HG02763 (cell line): Measurements from ENCODE around the gene SPOPL.
"Not testable (repeated sequence)": the region's sequence is repeated elsewhere in the genome, so short reads cannot be mapped to it uniquely, and the experiment has no call there.

ENCODE experiments used
- ATAC-seq: cut with Tn5 transposase; IDR thresholded peaks from one replicate; pipeline ENCODE4 v1.9.1; 2021; ENCODE audit warnings: mild to moderate bottlenecking, moderate library complexity; ENCODE audit not compliant: unreplicated experiment

The SPOPL gene

DNA sequence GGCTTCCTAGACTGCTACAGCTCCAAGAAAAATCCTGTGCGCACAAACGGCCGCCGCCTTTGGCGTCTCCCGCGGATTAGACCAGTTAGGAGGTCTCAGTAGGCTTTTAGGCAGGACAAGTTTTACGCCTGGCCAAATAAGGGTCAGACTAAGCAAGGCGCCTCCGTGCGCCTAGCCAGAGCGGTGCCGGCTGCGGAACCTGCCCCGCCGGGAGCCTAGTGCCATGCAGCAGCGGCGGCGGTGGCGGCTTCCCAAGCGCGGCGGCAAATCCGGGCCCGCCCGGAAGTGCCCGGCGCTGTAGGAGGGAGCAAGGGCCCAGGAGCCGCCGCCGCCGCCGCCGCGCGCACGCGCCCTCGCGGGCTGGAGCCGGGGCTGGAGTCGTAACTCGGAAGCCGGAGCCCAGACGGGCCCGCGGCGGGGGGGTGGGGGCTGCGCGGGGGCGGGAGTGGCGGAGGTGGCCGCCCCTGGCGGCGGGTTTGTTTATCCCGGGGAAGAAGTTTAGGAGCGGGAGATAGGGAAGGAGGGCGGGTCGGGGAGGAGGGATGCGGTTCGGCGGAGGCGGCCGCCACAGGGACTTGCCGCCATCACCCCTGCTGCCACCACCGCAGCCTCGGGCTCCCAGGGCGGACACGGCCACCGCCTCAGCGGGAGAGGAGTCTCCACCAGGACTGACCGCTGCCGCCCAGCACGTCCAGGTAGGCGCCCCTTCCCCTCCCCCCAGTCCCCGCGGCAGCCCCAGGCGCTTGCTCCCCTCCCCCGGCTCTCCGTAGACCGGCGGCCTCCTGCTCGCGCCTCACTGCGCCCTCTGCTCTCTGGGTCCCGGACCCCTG lies at the start of gene SPOPL:
TSS of gene SPOPL (plus strand) at position 346 of the 830 bp plus-strand sequence. CDS start 48,447 bp downstream, outside the sequence.
- peak; percentile 81 for ATAC-seq

DNA sequence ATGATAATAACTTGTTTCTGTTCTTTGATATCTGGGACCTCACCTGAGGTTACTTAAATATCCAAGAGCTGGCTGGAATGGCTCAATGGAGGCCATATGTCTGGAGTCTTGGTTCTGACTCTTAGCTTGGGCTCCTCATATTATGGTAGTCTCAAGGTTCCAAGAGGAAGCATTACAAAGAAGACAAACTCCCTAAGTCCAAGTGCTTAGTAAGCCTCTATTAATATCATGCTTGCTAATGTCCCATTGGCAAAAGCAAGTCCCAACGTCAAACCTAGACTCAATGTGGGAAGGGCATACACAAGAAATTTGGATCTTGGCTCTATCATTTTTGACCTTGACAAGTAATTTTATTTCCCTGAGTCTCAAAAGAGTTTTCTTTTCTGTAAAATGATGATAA lies 49.2 kb upstream of the SPOPL start:
- no peak for ATAC-seq

DNA sequence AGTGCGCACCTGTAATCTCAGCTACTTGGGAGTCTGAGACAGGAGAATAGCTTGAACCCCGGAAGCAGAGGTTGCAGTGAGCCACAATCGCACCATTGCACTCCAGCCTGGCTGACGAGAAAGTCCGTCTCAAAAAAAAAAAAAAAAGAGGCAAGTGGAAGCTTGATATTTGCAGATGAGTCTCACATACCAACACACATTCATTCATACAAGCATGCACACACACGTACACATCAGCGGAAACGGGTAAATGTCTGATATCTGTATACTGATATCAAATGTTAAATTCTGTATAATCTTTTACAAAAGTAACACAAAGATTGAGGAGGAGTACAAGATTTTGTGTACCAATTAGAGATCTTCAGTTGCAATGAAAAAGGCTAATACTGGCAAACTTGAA lies 47.8 kb upstream of the SPOPL start:
- ATAC-seq = no peak

DNA sequence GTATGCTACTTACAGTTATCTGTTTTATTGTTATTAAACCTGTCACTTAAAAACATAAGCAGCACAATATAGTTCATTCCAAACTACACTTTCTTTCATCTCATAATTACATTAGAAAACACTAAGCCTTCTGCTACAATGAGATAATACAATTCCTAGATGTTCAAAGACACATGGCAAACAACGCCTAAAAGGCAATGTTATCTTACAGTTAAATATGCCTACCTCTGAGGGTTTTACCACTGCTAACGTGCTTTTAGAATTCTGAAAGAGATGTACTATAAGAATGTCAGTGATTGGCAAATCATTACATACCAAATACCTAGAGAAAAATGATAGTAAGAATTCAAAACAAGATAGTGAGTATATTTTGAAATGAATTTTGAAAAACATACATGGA lies 46.8 kb upstream of the SPOPL start:
- no peak for ATAC-seq

DNA sequence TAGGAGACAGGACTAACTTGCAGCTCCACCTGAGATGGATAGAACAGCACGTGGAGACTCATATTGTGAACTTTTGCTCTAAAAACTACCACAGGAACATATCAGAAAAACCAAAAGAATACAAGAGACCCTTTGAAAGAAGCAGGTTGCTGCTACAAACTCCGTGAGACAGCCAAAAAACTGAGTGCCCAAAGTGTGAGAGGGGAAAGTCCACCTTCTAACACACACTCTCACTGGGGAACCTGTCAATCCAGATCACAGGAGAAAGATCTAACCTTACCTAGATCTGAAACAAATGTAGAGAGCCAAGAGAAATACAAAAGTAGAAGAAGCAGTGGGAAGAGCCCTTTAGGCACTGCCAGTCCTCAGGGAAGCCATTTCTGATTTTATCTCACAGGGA lies 46.3 kb upstream of the SPOPL start:
- ATAC-seq = no peak

DNA sequence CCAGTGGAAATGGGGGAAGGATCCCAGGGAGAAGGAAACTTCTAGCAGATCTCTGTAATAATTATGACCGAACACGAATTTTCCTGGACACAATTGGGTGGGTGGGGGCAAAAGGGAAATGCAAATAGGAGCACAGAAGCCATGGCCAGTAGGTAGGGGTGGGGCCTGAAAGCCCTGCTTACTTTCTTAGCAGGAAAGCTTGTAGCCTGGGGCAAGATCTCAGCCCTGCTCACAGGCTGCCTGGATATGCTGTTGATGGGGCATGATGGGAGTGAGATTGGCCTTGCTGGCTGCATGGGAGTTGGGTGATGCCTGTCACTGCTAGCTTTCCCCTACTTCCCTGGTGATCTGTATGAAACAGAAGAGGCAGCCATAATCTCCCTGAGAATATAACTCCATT lies 45.9 kb upstream of the SPOPL start:
- no peak for ATAC-seq

DNA sequence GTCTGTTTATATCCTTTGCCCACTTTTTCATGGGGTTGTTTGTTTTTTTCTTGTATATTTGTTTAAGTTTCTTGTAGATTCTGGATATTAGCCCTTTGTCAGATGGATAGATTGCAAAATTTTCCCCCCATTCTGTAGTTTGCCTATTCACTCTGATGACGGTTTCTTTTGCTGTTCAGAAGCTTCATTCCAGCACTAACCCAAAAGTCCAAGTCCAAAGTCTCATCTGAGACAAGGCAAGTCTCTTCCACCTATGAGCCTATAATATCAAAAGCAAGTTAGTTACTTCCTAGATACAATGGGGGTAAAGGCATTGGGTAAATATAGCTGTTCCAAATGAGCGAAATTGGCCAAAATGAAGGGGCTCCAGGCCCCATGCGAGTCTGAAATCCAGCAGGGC lies 38.9 kb upstream of the SPOPL start:
- ATAC-seq = not testable (repeated sequence)

DNA sequence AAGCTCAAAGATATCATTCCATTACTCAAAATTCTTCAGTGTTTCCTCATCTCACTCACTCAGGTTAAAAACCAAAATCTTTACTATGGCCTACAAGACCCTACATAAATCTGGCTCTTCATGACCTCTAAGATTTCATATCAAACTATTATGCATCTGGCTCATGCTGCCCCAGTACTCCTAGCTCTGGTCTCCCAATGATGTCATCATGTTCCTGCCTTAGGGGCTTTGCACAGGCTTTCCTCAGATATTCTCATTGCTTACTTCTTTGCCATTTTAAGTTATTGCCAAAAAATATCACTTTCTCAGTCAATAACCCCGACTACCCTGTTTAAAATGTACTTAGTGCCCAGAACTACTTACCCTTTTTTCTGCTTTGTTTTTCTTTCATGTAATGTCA lies 33.0 kb upstream of the SPOPL start:
- no peak for ATAC-seq

DNA sequence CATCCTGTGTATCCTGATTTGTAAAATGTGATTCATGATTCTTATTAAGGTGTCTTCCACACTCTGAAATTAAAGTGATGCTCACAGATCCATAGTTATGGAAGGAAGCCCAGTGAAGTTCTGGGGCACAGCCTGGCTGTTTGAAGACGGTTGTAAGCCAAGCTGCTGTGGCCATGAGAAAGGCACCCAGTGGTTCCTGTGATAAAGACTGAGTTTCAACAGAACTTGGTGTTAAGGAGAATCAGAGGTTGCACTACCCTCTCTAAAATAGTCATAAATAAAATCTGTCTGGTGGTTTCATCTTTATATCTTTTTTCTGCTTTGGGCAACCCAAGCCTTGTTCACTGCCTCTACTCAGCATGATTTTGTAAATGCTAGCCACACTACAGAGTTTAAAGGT lies 32.2 kb upstream of the SPOPL start:
- ATAC-seq = no peak

DNA sequence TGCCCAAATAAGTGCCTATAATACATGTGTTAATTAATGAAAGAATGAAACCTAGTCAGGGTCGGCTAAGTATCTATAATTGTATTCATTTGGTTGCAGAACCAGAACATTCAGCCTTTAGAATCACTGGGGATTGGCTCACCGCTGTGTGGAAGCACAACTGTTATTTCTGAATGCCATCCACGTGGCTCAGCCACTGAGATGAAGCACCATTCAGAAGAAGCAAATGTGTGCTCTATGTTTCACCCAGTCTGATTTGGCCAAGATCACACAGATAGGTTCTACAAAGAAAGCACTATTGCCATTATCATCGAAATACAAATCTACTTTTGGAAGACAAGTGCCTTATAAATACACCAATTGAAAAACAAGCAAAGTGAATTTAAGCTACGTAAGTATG lies 30.6 kb upstream of the SPOPL start:
- no peak for ATAC-seq

DNA sequence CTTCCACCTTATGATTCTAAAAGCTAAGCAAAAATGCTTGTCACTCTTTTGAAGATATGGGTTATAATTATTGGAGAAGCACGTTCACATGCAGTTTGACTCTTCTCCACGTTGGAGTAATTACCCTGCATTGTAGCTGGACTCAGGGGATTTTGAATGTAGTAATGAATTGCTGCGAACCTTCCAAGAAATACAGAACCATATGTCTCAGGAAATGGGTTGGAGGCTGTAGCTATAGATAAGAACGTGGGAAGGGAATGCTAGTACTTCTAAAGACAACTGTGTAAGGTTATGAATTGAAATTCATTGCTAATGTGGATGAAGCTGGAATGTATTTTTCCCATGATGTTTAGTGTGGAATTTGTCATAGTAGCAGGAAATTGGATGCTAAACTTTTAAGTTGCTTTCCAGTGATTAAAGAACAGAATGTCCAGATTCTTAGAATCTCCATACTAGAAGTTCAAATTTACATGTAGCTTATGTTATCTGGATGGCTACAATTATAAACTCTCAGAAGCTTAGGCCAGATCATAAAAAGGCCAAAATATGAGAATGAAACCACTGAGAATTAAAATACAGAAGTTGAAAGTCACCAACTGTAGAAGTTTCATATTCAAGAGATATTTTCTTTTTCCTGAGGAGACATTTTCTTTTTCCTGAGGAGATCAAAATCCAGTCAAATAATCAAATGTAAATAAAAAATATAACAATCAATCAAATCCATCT lies 27.3 kb upstream of the SPOPL start:
- no peak for ATAC-seq

DNA sequence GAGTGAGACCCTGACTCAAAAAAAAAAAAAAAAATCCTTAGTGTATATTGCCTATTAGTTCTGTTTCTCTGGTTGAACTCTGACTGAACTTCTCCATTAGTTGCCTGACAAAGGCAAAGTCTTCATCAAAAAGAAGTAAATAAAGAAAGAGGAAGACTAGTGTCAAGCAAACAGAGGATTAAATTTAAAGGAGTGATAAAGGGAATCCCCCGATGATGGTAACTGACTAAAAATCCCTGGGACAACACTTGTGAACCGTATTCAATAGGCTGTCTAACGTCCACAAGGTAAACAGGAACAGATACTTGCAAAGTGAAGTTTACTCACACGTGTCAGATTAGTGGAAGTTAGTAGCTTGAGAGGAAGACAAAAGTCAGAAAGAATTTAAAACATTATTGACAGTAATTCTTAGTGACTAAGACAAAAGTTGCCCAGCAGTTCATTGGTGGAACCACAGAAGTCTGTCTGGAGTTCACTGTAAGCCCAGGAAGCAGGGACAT lies 26.2 kb upstream of the SPOPL start:
- ATAC-seq = peak; percentile 76

DNA sequence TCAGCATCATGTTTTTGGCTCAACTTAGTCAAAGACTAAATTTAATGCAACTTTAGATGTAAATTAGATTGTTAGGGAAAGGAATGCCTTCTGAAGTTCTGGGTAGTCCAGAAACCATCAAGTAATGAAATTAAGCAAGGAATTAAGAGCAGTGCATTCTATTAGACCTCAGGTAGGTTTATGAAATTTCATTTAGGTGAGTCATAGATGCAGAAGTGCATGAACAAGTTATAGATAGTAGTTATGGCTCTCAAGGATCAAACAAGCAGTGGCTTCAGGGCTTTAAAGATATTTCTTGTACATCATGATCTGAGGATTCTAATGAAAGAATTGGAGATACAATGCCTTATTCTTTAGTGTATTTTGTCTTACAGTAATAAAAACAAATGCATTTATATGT lies 25.4 kb upstream of the SPOPL start:
- ATAC-seq = no peak

DNA sequence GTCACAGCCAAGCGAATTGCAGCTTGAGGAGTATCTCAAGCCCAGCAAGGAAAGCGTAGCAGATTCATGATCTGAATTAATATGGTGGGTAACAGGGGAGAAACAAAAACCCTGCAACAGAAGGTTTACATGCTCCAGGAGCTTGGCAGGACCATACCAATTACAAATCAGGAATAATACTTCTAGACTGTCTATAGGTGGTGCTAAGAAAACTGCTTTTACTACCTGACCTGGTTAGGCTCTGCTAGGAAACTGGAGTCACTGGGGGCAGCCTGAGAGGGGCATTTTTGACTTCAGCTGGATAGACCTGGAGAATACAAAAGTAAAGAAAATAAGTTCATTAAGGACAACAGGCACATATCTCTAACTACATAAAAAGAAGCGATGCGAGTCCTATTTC lies 24.6 kb upstream of the SPOPL start:
- no peak for ATAC-seq

DNA sequence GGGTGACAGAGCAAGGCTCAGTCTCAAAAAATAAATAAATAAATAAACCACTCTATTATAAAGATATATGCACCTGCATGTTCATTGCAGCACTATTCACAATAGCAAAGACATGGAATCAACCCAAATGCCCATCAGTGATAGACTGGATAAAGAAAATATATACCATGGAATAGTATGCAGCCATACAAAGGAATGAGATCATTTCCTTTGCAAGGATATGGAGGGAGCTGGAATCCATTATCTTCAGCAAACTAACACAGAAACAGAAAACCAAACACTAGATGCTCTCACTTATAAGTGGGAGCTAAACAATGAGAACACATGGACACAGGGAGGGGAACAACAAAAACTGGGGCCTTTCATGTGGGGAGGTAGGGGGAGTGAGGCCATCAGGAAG lies 18.8 kb upstream of the SPOPL start:
- ATAC-seq = not testable (repeated sequence)

DNA sequence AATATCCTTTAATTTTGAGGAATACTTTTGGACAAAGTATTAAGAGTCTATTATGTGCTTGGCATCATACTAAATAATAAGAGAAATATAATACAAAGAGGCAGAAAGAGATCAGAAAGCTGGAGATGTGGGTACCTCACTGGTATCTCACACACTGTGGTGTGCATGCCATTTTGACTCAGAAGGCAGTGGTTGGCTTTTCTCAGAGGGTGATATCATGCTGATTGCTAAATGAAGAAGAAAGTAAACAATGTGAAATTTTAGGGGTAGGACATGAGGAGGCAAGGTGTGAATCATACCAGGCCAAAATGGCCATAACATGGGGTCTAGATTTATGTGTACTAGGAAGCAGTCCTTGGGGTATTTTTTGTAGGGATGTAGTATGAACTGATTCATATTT lies 16.6 kb upstream of the SPOPL start:
- no peak for ATAC-seq

DNA sequence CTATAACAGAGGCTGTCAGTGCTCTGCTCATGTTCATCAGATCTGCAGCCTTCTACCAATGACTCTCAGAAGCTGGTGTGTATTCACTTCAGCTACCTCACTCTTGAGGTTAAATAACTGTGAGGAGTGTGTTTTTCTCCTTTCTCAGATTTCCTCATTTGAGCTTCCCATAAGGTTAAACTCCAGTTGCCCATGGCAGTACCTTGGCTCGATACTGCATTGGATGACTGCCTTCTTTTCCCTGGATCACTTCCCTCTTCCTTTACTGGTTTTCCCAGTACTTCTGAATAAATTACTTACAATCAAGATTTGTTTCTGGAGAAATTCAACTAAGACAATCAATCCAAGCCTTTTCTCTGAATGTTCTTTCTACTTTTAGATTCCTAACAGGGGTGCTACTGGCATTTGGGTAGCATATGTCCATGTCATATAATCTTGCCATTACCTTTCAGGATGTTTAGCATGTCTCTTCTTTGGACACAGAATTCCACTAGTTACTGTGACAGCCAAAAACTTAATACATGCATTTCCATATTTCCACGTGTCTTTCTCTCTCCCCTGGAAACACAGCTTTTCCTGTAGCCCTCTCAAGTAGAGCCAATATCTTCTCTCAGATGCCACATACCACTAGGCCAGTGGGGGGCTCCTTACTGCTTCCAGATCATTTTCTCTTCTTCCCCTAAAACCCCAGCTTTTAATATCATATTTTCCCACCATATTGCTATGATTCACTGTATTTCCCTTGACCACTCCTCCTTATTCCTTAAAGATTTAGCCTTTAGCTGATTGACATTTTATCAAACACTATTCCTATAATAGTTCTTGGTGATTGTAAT lies 15.0 kb upstream of the SPOPL start:
- no peak for ATAC-seq

DNA sequence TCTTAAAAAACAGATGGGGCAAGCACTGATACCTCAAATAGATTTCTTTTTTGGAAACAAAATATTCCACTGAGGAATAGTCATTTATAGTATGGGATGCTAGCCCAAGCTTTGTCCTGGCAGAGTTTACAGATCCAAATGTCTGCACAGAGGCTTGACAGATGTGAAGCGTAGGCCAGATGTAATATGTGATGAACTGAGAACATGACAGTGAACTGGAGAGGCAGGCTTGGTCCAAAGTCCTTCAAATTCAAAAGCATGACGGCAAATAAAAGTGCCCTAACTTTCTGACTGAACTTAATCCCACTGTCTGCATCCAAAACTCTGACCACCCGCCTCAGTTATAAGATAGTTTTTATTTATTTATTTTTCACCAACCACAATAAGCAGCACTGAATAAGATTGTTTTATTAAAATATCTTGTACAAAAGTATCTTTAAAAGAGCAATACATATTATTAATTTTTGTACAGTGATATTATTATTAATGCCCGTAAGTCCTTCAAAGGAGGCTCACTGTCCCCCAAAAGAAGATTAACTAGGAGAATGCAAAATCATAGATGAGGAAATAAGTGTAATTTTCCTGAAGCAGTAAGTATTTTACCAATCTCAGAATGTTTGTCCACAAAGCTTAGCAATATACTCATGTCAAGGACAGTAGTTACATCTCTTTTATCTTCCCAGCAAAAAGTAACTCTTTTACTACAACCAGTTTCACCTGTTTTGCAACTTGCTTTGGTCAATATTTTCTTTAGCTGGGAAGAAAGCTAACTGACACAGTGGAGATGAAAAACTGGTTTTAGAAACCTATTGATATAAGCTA lies 10.7 kb upstream of the SPOPL start:
- no peak for ATAC-seq

DNA sequence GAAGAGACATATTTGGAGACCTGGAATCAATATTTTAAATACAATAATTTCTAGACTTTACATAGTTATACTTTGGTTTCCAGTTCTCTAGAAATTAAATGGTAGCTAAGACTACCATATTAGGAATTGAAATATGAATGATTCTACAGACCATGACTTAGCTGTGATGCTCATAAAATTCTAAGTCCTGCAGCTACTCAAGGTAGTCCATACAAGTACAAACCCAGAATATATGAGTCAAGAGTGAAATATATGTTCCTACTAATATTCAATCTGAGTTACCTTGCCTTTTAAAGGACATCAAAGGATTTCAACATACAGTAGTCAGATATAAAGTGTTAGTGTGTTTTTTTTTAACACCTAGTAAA lies 10.1 kb upstream of the SPOPL start:
- no peak for ATAC-seq

DNA sequence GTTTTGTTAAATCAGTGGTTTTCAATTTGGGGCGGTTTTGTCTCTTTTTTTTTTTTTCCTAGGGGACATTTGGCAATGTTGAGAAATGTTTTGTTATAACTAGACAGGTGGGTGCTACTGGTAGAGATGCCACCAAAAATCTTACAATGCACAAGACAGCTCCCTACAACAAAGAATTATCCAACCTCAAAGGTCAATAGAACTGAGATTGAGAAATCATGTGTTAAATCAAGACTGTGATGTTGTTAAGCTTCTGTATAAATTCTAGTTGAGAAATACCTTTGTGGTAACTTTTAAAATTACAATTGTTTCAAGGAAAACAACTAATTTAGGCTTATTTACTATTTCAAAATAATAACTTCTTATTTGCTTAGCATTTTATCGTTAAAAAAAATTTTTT lies 9.4 kb upstream of the SPOPL start:
- no peak for ATAC-seq

DNA sequence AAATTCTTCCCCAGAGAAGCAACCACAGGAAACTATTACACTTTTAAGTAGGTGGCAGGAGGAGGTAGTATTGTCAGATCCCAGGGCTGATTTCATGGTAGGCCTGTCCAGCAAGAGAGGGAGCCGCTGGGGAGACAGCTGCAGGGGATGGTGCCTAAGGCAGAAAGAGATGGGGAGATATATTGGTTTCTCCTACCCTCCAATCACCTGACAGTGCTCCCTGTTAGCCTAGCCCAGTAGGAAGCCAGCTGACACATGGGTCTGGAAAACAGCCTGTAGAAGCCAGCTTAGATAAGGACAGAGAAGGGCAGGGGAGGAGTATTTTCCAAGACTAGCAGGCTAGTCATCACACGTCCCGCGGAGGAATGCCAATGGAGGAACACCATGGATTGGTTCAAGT lies 8.2 kb upstream of the SPOPL start:
- no peak for ATAC-seq
